ENCODE data around the gene NPPB. TPM values are rescaled to one million over a fixed set of nuclear protein-coding genes. Genes with fewer than 3 reads are reported as not detected.

The NPPB gene
- total and polyA plus RNA-seq, 2 experiments from 2014 or later = 3.9 to 6.7 TPM

- no peaks in the 10 kb centered on the region for H3K4me1 ChIP-seq (ENCODE audit: insufficient read depth)
These were observed 11.0 kb upstream of the NPPB start for GRCh38 chr1:11869650-11870207.

GRCh38 chr1:11869104-11869503 lies 10.4 kb upstream of the NPPB start:
- Histone ChIP-seq H4K20me1 (ENCODE audit: insufficient read depth, poor library complexity, severe bottlenecking) (no peaks in the 10 kb centered on the region), H3K4me1 (ENCODE audit: insufficient read depth) (no peaks in the 10 kb centered on the region), H3K9me3 (ENCODE audit: low read depth) (no peaks in the 10 kb centered on the region), H3K79me2 (no peaks in the 10 kb centered on the region), H3K36me3 (replicated peaks; ENCODE audit: insufficient read depth, low read depth) (no peaks in the 10 kb centered on the region), H3K9me2 (replicated peaks; ENCODE audit: insufficient read depth) (no peaks in the 10 kb centered on the region), H2AFZ (no peak overlapping the region), H3K4me2 (no peak overlapping the region), H3K4me3 (no peak overlapping the region), H3K27ac (no peak overlapping the region), H3K27me3 (peaks cover 5% of the 10 kb centered on the region)
- 80% methylated on average over 3 of the region's 3 CpGs for WGBS (ENCODE audit: low lambda C conversion rate, missing lambda C conversion rate)
- DNase-seq (ENCODE audit: low spot score) = no peak
- no peak for TF ChIP-seq EZH2 (IDR thresholded peaks at IDR 0.05; ENCODE audit: borderline replicate concordance)
- no peak for TF ChIP-seq EZH2phosphoT487 (IDR thresholded peaks at IDR 0.05; ENCODE audit: low read depth, severe bottlenecking, unreplicated experiment)
- no peak for TF ChIP-seq CTCF (IDR thresholded peaks at IDR 0.05; ENCODE audit: poor library complexity)

More at GRCh38 chr1:11869650-11870207, 11.0 kb upstream of the NPPB start:
- DNase-seq (ENCODE audit: low spot score) = no peak
- H3K27me3 ChIP-seq = peaks cover 5% of the 10 kb centered on the region
- 87% methylated on average over 5 of the region's 5 CpGs for WGBS (ENCODE audit: low lambda C conversion rate, missing lambda C conversion rate)
- TF ChIP-seq CTCF (IDR thresholded peaks at IDR 0.05; ENCODE audit: poor library complexity) (no peak), EZH2 (IDR thresholded peaks at IDR 0.05; ENCODE audit: borderline replicate concordance) (no peak), EZH2phosphoT487 (IDR thresholded peaks at IDR 0.05; ENCODE audit: low read depth, severe bottlenecking, unreplicated experiment) (no peak)
- no peaks in the 10 kb centered on the region for H4K20me1 ChIP-seq (ENCODE audit: insufficient read depth, poor library complexity, severe bottlenecking)
- H3K9me2 ChIP-seq (replicated peaks; ENCODE audit: insufficient read depth) = no peaks in the 10 kb centered on the region
- no peaks in the 10 kb centered on the region for H3K79me2 ChIP-seq
- H3K4me2 ChIP-seq = no peak overlapping the region
- H3K36me3 ChIP-seq (replicated peaks; ENCODE audit: insufficient read depth, low read depth) = no peaks in the 10 kb centered on the region
- H2AFZ ChIP-seq = no peak overlapping the region
- no peak overlapping the region for H3K27ac ChIP-seq
- H3K4me3 ChIP-seq = no peak overlapping the region
- H3K9me3 ChIP-seq (ENCODE audit: low read depth) = no peaks in the 10 kb centered on the region

GRCh38 chr1:11868331-11868980 lies 9.7 kb upstream of the NPPB start:
- no peak for TF ChIP-seq EZH2 (IDR thresholded peaks at IDR 0.05; ENCODE audit: borderline replicate concordance)
- TF ChIP-seq CTCF (IDR thresholded peaks at IDR 0.05; ENCODE audit: poor library complexity) = no peak
- TF ChIP-seq EZH2phosphoT487 (IDR thresholded peaks at IDR 0.05; ENCODE audit: low read depth, severe bottlenecking, unreplicated experiment) = no peak
- Histone ChIP-seq H3K36me3 (replicated peaks; ENCODE audit: insufficient read depth, low read depth) (no peaks in the 10 kb centered on the region), H3K9me2 (replicated peaks; ENCODE audit: insufficient read depth) (no peaks in the 10 kb centered on the region), H3K9me3 (ENCODE audit: low read depth) (no peaks in the 10 kb centered on the region), H2AFZ (no peak overlapping the region), H3K4me1 (ENCODE audit: insufficient read depth) (no peaks in the 10 kb centered on the region), H3K79me2 (no peaks in the 10 kb centered on the region), H3K27me3 (peaks cover 5% of the 10 kb centered on the region), H3K4me2 (no peak overlapping the region), H4K20me1 (ENCODE audit: insufficient read depth, poor library complexity, severe bottlenecking) (no peaks in the 10 kb centered on the region), H3K27ac (no peak overlapping the region), H3K4me3 (no peak overlapping the region)
- no peak for DNase-seq (ENCODE audit: low spot score)
- WGBS (ENCODE audit: low lambda C conversion rate, missing lambda C conversion rate) = 75% methylated on average over 13 of the region's 13 CpGs

Data from hepatocyte (in vitro differentiated cells).